BJ (cell line): ENCODE data around the gene HASPIN. TPM values are rescaled to one million over a fixed set of nuclear protein-coding genes. Genes with fewer than 3 reads are reported as not detected.
"Not testable (repeated sequence)": the region's sequence is repeated elsewhere in the genome, so short reads cannot be mapped to it uniquely, and the experiment has no call there.

Experiments
- CTCF ChIA-PET: fragments of 350-600 bp; formaldehyde crosslinking; extraction: SDS; loops from one replicate; lab custom pipeline; 2021; ENCODE audit warnings: antibody characterized with exemption, inconsistent platforms; lab: Yijun Ruan, JAX
- POLR2A ChIA-PET: fragments of 300-600 bp; sonication (Branson Sonifier 250); formaldehyde crosslinking; extraction: SDS; loops from one replicate; lab custom pipeline; 2021; ENCODE audit warnings: antibody characterized with exemption; lab: Charles Lee
- DNase-seq: peaks from one replicate; pipeline ENCODE4 v3.0.0-alpha.2; 2011; ENCODE audit warnings: low read depth
- H3K27me3 ChIP-seq: 2 replicates; pipeline ENCODE4 v1.6.0; 2011; ENCODE audit warnings: low read length; ENCODE audit not compliant: control insufficient read depth, insufficient read depth
- H3K36me3 ChIP-seq: 2 replicates; pipeline ENCODE4 v1.5.1; 2011; ENCODE audit warnings: low read length; ENCODE audit not compliant: control insufficient read depth, insufficient read depth
- H3K4me3 ChIP-seq: 2 replicates; pipeline ENCODE4 v1.5.1; 2011; ENCODE audit warnings: low read depth, mild to moderate bottlenecking, control low read depth, low read length
- polyA plus RNA-seq: library from polyadenylated mRNA; depleted of rRNA; stranded (reverse); fragments of >200 nt; gene quantifications from 2 replicates; pipeline ENCODE4 v1.2.3, GENCODE V29; 2011
- TF ChIP-seq, protein P1 (sequence below): IDR thresholded peaks from 2 replicates; pipeline ENCODE4 v1.5.1; 2011; ENCODE audit warnings: low read depth, mild to moderate bottlenecking, control low read depth, inconsistent platforms, low read length, moderate library complexity; ENCODE audit not compliant: insufficient read depth

The HASPIN gene
- polyA plus RNA-seq, 1 experiment, result 2.1 TPM

DNA sequence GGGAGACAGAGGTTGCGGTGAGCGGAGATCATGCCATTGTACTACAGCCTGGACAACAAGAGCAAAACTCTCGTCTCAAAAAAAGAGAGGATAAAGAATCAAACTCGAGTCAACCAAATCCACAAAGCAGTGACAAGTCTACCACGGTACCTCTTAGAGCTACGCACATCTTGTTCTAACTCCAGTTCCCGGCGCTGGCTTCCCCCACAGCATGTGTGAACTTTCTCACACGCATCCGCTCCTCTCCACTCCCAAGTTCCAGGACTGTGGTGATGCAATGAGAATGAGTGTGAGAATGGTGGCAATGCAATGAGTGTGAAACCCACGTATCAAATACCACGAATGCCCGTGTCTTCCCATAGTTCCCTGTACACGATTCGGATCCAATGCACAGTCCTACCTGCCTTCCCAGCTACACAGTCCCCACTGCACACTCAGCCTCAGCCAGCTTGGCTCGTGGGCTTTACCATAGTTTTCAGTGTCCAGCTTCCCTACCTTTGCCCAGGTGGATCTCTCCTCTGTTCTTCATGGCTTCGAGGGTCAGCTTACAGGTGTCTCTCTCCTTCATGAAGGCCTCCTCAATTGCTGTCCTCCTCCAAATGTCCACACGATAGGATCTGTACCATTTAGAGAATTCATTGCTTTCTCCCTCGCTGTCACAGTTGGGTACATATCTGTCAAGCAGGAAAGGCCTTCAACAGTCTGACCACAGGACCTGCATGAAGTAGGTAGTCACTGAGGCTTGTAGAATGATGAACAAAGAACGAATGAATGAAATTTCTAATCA lies 18.6 kb upstream of the HASPIN start:
- TF ChIP-seq, protein P1, sequence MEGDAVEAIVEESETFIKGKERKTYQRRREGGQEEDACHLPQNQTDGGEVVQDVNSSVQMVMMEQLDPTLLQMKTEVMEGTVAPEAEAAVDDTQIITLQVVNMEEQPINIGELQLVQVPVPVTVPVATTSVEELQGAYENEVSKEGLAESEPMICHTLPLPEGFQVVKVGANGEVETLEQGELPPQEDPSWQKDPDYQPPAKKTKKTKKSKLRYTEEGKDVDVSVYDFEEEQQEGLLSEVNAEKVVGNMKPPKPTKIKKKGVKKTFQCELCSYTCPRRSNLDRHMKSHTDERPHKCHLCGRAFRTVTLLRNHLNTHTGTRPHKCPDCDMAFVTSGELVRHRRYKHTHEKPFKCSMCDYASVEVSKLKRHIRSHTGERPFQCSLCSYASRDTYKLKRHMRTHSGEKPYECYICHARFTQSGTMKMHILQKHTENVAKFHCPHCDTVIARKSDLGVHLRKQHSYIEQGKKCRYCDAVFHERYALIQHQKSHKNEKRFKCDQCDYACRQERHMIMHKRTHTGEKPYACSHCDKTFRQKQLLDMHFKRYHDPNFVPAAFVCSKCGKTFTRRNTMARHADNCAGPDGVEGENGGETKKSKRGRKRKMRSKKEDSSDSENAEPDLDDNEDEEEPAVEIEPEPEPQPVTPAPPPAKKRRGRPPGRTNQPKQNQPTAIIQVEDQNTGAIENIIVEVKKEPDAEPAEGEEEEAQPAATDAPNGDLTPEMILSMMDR, result no peak
- ChIA-PET CTCF (interaction anchor here (0.7 kb wide), 1 partner anchor 22 kb away, joined by 3 read pairs; no protein-coding TSS in a partner anchor), POLR2A (no interaction called here)
- no peak overlapping the region for H3K4me3 ChIP-seq
- no peak for DNase-seq
- no peaks in the 10 kb centered on the region for H3K36me3 ChIP-seq
- no peaks in the 10 kb centered on the region for H3K27me3 ChIP-seq

DNA sequence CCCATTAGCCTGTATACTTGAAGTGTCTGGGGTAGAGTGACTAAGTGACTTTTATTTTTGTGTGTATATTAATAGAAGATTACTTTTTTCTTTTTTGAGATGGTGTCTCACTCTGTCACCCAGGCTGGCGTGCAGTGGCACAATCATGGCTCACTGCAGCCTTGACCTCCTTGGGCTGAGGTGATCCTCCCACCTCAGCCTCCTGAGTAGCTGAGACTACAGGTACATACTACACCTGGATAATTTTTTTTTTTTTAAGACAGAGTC lies 18.1 kb upstream of the HASPIN start:
- H3K27me3 ChIP-seq, DNase-seq, H3K4me3 ChIP-seq, H3K36me3 ChIP-seq, CTCF ChIA-PET, POLR2A ChIA-PET: not testable (repeated sequence)

DNA sequence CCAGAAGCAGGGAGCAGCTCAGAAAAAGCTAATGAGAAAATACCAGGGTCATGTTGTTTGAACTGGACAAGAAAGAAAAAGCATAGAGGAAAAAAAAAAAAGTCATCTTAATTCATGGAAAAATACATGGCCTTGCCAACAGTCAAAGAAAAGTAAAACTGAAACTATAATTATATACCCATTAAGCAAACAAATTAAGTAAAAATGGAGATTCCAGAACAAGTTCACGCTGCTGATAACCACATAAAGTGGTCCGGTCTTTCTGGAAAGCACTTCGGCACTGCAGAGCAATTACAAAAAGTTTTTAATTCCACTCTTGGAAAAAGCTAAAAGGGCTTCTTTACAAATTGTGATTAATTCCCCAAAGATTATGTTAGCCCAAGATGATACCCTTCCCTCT lies 15.3 kb upstream of the HASPIN start:
- ChIA-PET CTCF (no interaction called here), POLR2A (no interaction called here)
- TF ChIP-seq, protein P1, result no peak

DNA sequence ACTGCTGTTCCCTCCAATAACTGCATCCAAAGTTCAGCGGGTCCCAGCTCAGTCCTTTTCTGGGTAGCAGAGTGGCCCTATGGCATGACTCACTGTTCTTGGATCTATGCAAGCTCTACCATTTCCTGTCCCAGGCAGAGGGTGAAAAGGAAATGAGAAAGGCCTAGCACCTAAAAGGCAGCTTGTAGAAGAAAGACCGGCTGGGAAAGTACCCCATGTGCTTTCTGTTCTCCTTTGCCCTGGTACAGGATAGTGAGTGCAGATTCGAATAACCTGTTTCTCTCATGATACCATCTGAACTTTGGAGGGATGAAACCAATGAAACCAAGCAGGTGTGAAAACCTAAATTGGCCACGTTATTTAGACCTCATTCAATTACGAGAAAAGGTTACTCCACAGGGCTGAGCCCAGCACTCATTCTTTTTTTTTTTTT lies 12.7 kb upstream of the HASPIN start:
- TF ChIP-seq, protein P1, result no peak
- POLR2A ChIA-PET, result interaction anchor here (0.5 kb wide), 1 partner anchor 9 kb away, joined by 7 read pairs; no protein-coding TSS in a partner anchor
- H3K36me3 ChIP-seq, result peaks cover 10% of the 10 kb centered on the region
- CTCF ChIA-PET, result no interaction called here
- H3K27me3 ChIP-seq, result no peaks in the 10 kb centered on the region
- no peak for DNase-seq
- no peak overlapping the region for H3K4me3 ChIP-seq

More for the DNA sequence above, 15.3 kb upstream of the HASPIN start:
- Histone ChIP-seq H3K4me3 (no peak overlapping the region), H3K36me3 (0 out of 2 replicates have a peak, but pooled peaks cover 1% of the 10 kb centered on the region), H3K27me3 (no peaks in the 10 kb centered on the region)
- no peak for DNase-seq

DNA sequence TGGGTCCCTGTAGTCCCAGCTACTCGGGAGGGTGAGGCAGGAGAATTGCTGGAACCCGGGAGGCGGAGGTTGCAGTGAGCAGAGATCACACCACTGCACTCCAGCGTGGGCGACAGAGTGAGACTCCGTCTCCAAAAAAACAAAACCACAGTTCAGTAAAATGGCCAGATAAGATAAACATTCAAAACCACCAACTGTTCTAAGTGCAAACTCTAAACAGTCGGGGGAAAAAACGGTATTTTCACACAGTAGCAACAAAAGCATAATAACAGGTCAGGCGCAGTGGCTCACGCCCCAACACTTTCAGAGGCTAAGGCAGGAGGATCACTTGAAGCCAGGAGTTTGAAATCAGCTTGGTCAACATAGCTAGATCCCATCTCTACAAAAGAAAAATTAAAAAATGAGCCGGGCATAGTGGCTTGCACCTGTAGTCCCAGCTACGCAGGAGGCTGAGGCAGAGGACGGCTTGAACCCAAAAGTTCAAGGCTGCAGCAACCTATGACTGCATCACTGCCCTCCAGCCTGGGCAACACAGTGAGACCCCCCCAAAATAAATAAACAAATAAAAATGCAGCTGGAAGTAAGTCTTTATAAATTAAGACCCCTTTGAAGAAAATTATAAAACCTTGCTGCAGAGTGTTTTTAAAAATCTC lies 10.8 kb upstream of the HASPIN start:
- Histone ChIP-seq H3K36me3 (peaks cover 10% of the 10 kb centered on the region), H3K27me3 (no peaks in the 10 kb centered on the region), H3K4me3 (no peak overlapping the region)
- no peak for DNase-seq
- TF ChIP-seq, protein P1, result no peak
- ChIA-PET POLR2A (no interaction called here), CTCF (interaction anchor here (0.6 to 0.7 kb wide), 2 partner anchors 19 to 29 kb away, joined by 3 read pairs; no protein-coding TSS in a partner anchor)
